NCI-H226 (cell line): ENCODE measurements around the gene SGTA.

ENCODE experiments used
- DNase-seq: peaks from one replicate; pipeline ENCODE4 v3.0.0-alpha.2; 2015

SGTA gene

DNA sequence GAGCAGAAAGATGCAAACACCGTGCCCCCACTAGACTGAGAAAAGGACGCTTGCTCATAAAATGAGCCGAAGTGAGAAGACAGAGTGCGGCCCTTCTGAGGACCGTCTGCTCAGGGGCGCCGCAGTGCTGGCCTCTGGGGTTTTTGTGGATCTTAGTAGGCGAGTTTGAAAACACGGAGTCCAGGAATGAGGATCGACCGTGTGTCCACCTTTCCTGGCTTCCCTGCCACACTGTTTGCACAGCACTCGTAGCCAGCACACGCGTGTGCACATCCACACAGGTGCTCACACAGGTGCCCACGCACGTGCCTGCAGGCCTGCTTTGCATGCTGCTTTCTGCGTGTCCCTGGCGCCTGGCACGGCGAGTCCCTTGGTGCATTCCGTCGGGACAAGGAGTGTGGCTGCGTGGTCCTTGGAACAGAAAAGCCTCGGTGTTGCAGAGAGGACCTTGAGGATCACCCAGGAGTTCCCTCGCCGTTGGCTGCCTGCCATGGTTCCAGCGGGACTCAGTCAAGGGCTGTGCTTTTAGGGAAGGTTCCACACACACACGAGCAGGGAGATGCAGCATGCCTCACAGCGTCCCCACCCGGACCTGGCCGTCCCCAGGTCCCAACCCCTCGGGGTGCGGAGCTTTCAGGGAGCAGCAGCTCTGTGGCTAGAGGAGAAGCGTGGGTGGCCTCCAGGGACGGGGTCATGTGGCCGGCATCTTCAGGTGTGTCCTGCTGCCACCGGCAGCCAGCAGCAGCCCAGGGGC lies 26.5 kb upstream of the SGTA start:
- no peak for DNase-seq

- no peak for DNase-seq
Measured at GRCh38 chr19:2808129-2808941, 25.3 kb upstream of the SGTA start.

DNA sequence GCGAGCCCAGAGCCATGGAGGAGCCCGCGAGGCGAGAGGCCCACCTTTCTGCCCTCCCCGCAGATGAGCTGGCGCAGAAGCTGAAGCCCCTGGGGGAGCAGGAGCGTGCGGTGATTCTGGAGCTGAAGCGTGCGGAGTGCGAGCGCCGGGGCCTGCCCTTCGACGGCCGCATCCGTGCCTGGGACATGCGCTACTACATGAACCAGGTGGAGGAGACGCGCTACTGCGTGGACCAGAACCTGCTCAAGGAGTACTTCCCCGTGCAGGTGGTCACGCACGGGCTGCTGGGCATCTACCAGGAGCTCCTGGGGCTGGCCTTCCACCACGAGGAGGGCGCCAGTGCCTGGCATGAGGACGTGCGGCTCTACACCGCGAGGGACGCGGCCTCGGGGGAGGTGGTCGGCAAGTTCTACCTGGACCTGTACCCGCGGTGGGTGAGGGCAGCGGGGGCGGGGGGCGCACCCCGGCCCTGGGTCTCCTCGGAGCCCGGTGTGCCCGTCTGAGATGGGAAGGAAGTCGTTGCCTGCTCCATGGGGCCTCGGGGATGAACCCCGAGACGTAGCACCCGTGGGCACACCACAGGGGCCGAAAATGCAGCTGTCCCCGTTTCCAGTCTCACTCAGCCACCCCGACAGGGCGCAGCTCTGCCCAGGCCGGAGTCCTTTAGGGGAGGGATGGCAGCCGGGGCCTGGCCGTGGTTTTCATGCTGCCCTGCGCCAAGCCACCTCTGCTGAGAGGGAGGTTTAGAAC lies 24.5 kb upstream of the SGTA start:
- DNase-seq = no peak

DNA sequence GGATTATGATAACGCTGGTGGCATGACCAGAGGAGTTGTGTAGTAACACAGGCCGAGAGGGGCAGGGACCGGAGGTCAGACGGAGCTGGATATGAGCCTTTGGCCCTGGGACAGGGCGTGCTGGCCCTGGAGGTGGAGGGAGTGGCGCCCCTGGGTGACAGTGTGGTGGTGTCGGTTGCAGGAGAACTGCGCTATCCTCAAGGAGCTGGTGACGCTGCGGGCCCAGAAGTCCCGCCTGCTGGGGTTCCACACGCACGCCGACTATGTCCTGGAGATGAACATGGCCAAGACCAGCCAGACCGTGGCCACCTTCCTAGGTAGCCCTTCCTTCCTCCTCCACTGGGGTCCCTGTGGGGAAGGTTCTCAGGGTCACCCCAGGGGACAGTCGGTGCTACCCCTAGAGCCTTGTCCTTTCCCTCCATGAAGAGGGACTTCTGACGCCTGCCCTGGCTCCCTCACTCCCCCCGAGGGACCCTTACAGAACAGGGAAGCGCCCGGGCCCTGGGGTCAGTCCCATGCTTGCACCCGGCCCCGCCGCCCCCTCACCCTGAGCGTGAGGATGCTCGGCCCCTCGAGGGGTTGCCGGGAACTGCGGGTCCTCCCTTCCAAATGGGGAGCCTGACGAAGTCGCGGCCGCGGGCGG lies 23.8 kb upstream of the SGTA start:
- DNase-seq = no peak

DNA sequence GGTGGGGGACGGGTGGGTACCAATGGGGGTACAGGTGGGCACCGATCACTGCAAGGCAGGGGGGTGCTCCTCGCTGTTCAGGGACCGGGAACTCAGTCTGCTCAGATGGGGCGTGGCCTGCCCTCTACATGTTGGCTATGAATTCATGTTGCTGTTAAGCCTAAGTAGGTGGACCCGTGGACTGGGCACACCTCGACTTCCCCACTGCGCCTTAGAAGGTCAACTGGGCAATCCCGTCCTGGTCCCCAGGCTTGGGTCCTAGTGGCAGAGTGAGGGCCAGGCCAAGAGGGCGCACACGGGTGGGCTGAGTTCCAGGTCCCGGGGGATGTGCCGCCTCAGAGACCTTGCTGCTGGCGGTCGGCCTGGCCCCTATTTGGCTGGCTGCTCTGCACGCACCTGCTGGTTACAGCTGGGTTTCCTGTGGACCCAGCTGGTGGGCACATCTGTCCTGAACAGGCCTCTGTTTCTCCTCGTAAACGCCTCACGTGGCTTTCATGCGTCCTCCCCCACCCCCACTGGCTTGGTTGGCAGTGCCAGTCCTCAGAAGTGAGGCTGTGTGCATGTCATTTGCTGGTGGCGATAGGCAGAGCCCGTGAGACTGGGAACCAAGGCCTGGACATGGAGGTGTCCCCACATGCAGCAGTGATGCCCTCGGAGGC lies 23.0 kb upstream of the SGTA start:
- DNase-seq = no peak

DNA sequence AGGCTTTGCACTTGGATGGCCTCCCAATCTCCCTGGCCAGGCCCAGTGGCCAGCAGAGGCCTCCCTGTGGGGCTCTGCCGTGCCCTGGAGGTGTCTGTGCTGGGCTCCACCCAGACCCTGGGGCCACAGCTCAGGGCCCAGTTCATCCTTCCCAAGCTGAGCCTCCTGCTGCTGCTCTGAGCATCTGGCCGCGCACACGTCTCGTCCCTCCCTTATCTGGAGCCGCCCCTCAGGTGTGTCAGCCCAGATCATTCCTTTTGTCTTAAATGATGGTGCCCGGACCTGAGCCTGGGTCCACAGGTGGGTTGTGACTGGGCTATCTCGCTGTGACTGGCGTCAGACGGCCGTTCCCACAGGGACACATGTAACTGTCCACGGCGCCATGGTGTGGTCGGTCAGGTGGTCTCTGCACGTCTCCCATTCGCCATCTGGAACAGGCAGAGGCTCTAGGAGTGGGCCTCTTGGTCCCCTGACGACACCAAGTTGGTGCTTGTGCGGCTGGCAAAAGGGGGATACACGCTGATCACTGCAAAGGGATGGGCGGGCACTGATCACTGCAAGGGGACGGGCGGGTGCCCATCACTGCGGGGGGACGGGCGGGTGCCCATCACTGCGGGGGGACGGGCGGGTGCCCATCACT lies 22.3 kb upstream of the SGTA start:
- DNase-seq = no peak

DNA sequence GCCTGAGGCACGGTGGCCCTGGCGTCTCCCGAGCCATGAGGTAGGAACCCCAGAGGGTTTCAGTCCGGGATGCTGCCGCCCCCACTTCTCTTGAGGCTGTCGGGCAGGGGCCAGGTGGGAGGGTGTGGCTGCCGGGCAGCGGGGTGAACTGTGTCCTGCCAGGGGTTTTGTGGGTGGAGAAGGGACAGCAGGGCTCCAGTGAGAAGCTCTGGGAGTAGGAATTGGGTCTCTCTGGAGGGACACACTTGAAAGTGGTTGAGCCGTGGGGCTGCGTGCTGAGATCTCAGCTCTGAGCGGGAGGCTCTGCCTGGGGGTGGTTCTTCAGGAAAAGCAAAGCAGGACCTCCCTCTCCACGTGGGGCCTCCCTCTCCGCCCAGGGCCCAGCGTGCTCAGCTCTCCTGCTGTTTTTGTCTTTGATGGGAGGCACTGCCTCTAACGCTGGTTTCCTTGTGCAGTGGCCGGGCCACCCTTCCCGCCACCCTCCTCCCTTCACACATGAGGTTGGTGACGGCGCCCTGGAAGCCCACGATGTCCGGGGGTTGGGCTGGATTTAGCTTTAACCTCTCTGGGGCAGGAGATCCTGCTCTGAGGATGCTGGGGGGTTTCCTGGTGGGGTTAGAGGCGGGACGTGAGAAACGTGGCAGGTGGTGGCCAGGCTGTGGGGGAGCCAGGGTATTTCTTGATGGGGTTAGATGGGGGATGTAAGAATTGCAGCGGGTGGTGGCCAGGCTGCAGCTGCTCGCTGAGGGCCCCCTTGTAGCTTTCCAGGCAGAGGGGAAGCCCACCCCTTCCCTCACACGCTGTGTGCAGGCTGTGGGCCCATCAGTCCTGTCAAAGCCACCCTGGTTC lies 21.3 kb upstream of the SGTA start:
- no peak for DNase-seq

DNA sequence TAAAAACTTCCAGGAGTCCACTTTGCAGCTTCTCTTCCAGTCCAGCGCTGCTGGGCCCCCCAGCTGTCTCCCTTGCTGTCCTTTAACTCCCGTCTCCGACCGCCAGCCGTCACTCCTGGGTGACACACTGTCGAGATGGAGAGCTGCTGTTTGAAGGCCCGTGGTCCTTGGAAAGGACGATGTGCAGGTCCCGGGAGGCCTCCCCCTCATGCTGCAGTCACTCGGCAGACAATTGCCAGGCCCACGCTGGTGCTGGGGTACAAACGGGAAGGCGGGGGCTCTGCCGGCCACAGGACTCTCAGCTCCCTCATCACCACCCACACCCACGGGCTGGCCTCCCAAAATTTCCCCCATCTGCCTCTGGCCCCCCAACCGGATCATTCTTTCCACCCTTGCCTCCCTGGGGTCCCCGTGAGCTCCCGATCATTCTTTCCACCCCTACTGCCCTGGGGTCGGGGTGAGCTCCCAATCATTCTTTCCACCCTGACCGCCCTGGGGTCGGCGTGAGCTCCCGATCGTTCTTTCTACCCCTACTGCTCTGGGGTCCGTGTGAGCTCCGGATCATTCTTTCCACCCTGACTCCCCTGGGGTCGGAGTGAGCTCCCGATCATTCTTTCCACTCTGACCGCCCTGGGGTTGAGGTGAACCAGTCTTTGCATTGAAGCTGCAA lies 20.5 kb upstream of the SGTA start:
- no peak for DNase-seq

GRCh38 chr19:2802826-2803225 lies 19.8 kb upstream of the SGTA start:
- DNase-seq = no peak

GRCh38 chr19:2800506-2800905 lies 17.4 kb upstream of the SGTA start:
- DNase-seq = no peak

GRCh38 chr19:2799273-2800020 lies 16.4 kb upstream of the SGTA start:
- DNase-seq = no peak

DNA sequence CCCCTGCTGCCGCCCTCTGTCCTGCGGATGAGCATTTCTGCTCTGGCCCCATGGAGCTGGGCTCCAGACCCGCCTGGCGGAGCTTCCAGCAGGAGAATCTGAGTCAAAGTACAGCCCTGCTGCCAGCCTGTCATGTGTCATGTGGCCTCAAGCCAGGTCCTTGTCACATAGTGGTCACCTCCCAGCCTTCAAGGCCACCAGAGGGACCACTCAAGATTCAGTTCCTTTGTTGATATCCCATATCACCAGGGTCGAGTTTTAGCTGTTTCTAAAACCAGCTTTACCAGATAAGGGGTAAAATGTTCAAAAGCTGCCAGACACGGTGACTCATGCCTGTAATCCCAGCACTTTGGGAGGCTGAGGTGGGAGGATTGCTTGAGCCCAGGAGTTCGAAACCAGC lies 15.7 kb upstream of the SGTA start:
- peak; percentile 33 for DNase-seq

DNA sequence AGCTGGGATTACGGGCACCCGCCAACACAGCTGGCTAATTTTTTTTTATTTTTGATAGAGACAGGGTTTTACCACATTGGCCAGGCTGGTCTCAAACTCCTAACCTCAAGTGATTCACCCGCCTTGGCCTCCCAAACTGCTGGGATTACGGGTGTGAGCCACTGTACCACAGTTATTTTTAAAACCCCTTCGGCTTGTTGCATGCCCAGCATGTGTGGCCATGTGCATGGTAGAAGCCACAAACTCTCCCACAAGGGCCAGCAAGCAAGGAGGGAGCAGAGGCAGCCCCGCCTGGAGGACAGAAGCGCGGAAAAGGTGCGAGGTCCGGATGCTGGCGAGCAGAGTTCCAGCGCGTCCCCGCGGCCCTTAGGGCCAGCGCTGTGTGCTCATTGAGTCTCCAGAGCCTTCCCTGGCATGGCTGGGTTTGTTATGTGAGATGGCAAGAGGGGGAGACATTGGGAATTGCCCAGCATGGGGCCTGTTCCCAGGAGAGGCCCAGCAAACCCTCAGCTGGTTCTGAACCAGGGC lies 15.1 kb upstream of the SGTA start:
- no peak for DNase-seq

DNA sequence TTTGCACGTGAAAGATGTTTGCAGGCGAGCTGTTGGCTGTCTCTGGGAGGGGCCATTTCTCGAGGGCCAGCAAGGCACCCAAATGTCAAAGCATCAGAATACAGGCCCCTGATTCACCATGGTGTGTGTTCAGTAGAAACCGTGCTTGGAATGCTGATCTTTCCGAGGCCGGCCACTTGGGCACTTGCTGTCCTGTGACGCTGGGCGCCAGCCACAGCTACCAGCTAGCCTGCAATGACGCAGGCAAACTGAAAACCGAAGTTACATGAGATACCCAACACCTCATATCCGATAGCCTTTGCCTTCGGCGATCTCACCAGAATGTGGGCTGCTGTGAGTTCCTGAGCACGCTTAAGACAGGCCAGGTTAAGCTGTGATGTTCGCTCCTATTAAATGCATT lies 14.2 kb upstream of the SGTA start:
- no peak for DNase-seq

- no peak for DNase-seq
Measured at GRCh38 chr19:2796659-2797266, 13.7 kb upstream of the SGTA start.

GRCh38 chr19:2795827-2796658 lies 13.0 kb upstream of the SGTA start:
- DNase-seq = no peak

- DNase-seq = no peak
Measured at GRCh38 chr19:2793577-2793976, 10.5 kb upstream of the SGTA start.

DNA sequence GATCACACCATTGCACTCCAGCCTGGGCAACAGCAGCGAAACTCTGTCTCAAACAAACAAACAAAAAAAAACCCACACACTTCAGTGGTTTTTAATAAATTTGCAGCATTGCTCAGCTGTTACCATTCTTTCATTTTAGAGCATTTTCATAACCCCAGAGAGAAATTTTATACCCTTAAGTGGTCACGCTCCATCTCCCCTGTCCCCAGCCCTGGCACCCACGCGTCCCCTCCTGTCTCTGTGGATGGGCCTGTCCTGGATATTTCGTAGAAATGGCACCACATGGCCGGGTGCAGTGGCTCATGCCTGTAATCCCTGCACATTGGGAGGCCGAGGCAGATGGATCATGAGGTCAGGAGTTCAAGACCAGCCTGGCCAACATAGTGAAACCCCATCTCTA lies 10.1 kb upstream of the SGTA start:
- no peak for DNase-seq
